K562 (cell line): ENCODE data around the gene GNAI3. TPM values are rescaled to one million over a fixed set of nuclear protein-coding genes. Genes with fewer than 3 reads are reported as not detected.

Experiments used
- ARID1B ChIP-seq: fragments of 450-650 bp; IDR thresholded peaks from 2 replicates; pipeline ENCODE4 v1.6.1; 2016; ENCODE audit warnings: antibody characterized with exemption, mild to moderate bottlenecking, inconsistent platforms
- CC2D1A ChIP-seq: fragments of 450-650 bp; IDR thresholded peaks from 2 replicates; pipeline ENCODE4 v1.6.1; 2017; ENCODE audit warnings: mild to moderate bottlenecking
- CEBPG ChIP-seq, 3 experiments: fragments of 200-800 bp in 1 of 3; sonication (Bioruptor generic) in 1 of 3; sonication (generic) in 1 of 3; formaldehyde crosslinking in 1 of 3; IDR thresholded peaks in 2 of 3; conservative IDR thresholded peaks in 1 of 3; 2 replicates each; pipeline versions ENCODE4 v1.6.1 to v1.8.0; 2016 to 2022; ENCODE audit warnings: missing compliant biosample characterization in 2 of 3, missing genetic modification characterization in 2 of 3, mild to moderate bottlenecking in 1 of 3, missing genetic modification reagents in 1 of 3
- CTBP1 ChIP-seq: fragments of 450-650 bp; IDR thresholded peaks from 2 replicates; pipeline ENCODE4 v1.6.1; 2016; ENCODE audit warnings: borderline replicate concordance
- ELK3 ChIP-seq: fragments of 450-650 bp; formaldehyde crosslinking; IDR thresholded peaks from 2 replicates; pipeline ENCODE4 v1.4.0; 2020; ENCODE audit warnings: mild to moderate bottlenecking
- HES1 ChIP-seq: fragments of 450-650 bp; IDR thresholded peaks from 2 replicates; pipeline ENCODE4 v1.6.1; 2016; ENCODE audit warnings: low read depth, mild to moderate bottlenecking, moderate library complexity
- HMGXB4 ChIP-seq: sonication (generic); formaldehyde crosslinking; IDR thresholded peaks from 2 replicates; pipeline ENCODE4 v1.8.1; 2023; ENCODE audit warnings: mild to moderate bottlenecking, missing genetic modification reagents
- IRF1 ChIP-seq: sonication (generic); formaldehyde crosslinking; IDR thresholded peaks from 2 replicates; pipeline ENCODE4 v1.8.0; 2022; ENCODE audit warnings: missing genetic modification reagents, mild to moderate bottlenecking, borderline replicate concordance
- MECOM ChIP-seq: fragments of 250-450 bp; sonication (Bioruptor Pico); IDR thresholded peaks from 2 replicates; pipeline ENCODE4 v1.8.0; 2022; ENCODE audit warnings: inconsistent platforms
- NCOR1 ChIP-seq: fragments of 450-650 bp; IDR thresholded peaks from 2 replicates; pipeline ENCODE4 v1.6.1; 2016; ENCODE audit warnings: mild to moderate bottlenecking, moderate library complexity
- ZBTB11 ChIP-seq, 3 experiments: fragments of 200-800 bp in 1 of 3; fragments of 250-450 bp in 1 of 3; fragments of 450-650 bp in 1 of 3; sonication (Bioruptor Pico) in 1 of 3; sonication (Bioruptor generic) in 1 of 3; formaldehyde crosslinking in 1 of 3; IDR thresholded peaks; 2 replicates each; pipeline versions ENCODE4 v1.6.1 to v1.8.0; 2016 to 2022; ENCODE audit warnings: mild to moderate bottlenecking in 2 of 3, missing genetic modification characterization in 2 of 3, missing compliant biosample characterization in 1 of 3, moderate library complexity in 1 of 3
- ZC3H8 ChIP-seq: fragments of 450-650 bp; IDR thresholded peaks from 2 replicates; pipeline ENCODE4 v1.6.1; 2017
- ZFP36 ChIP-seq: fragments of 150-350 bp; IDR thresholded peaks from 2 replicates; pipeline ENCODE4 v1.6.1; 2018; ENCODE audit warnings: low read length, low read depth; ENCODE audit not compliant: partially characterized antibody
- ZNF280B ChIP-seq: fragments of 250-450 bp; sonication (Bioruptor Pico); IDR thresholded peaks from 2 replicates; pipeline ENCODE4 v1.5.1; 2021; ENCODE audit warnings: mild to moderate bottlenecking
- ZNF778 ChIP-seq: fragments of 450-650 bp; formaldehyde crosslinking; IDR thresholded peaks from 2 replicates; pipeline ENCODE4 v1.4.0; 2020; ENCODE audit warnings: mild to moderate bottlenecking, moderate library complexity
- polyA plus RNA-seq, 8 experiments: library from polyadenylated mRNA; depleted of rRNA in 4 of 8; stranded (reverse) in 5 of 8; unstranded in 3 of 8; fragments of >200 nt; fragmentation: Nextera tagmentation in 2 of 8; fragmentation: Illumina TruSeq in 1 of 8; extraction: Ambion mirVana in 2 of 8; extraction: Trizol in 1 of 8; gene quantifications; 2 replicates each; pipeline versions ENCODE4 v1.2.1 to v1.2.3, GENCODE V29; 2011 to 2014; ENCODE audit warnings: inconsistent platforms in 1 of 8, missing spikeins in 1 of 8
- total RNA-seq, 7 experiments: library from RNA; depleted of rRNA in 6 of 7; stranded (reverse); fragments of >200 nt in 6 of 7; fragmentation: Illumina TruSeq in 2 of 7; extraction: Trizol in 2 of 7; gene quantifications; 2 replicates each; pipeline versions ENCODE4 v1.2.1 to v1.2.3, GENCODE V29; 2011 to 2021; ENCODE audit warnings: low replicate concordance in 1 of 7

Gene GNAI3
- total and polyA plus RNA-seq, 9 of the 15 experiments (the other 6 are each of a cell fraction or from before 2014, with no cell fraction given): 6.3 to 13.2 (median 8.9) TPM

- TF ChIP-seq ZBTB11 (CRISPR knock-in tag; IDR thresholded peaks at IDR 0.05) (no peak), ARID1B (peak; percentile 19; the same call in 1 of the 2 replicates), NCOR1 (no peak), ELK3 (CRISPR knock-in tag) (no peak), HES1 (peak; percentile 57; the same call in 1 of the 2 replicates), ZC3H8 (no peak), MECOM (CRISPR knock-in tag) (no peak), IRF1 (CRISPR knock-in tag) (no peak), HMGXB4 (CRISPR knock-in tag) (no peak), ZNF280B (CRISPR knock-in tag) (no peak), ZFP36 (no peak), CC2D1A (no peak), ZNF778 (CRISPR knock-in tag) (no peak), CEBPG (CRISPR knock-in tag; IDR thresholded peaks at IDR 0.05) (no peak), CEBPG (tag; conservative IDR thresholded peaks at IDR 0.05 in 1 of 2, IDR thresholded peaks at IDR 0.05 in 1 of 2) (no peak), CTBP1 (peak; percentile 29; the same call in 1 of the 2 replicates)
These were observed 9.1 kb downstream of the GNAI3 start (continued) for GRCh38 chr1:109557520-109557919.
